ENCODE measurements around the gene HNRNPM. TPM values are rescaled to one million over a fixed set of nuclear protein-coding genes. Genes with fewer than 3 reads are reported as not detected.

Gene HNRNPM
- total RNA-seq, 1 donor = 174 TPM

- no peak for DNase-seq (ENCODE audit: low read depth in 2 of 3, low spot score in 2 of 3)
These were observed 85.4 kb downstream of the HNRNPM start for GRCh38 chr19:8530061-8530679.

- DNase-seq (ENCODE audit: low read depth in 2 of 3, low spot score in 2 of 3) = no peak
These were observed 86.7 kb downstream of the HNRNPM start for GRCh38 chr19:8531470-8531869.

- no peak for DNase-seq (ENCODE audit: low read depth in 2 of 3, low spot score in 2 of 3)
These were observed 87.5 kb downstream of the HNRNPM start for GRCh38 chr19:8532225-8532624.

GRCh38 chr19:8536282-8536681, 91.5 kb downstream of the HNRNPM start:
- no peak for DNase-seq (ENCODE audit: low read depth in 2 of 3, low spot score in 2 of 3)

- no peak for DNase-seq (ENCODE audit: low read depth in 2 of 3, low spot score in 2 of 3)
These were observed 92.3 kb downstream of the HNRNPM start for GRCh38 chr19:8537099-8537498.

Other genes starting within 250 kb of the HNRNPM start
- 25.9 TPM for gene CERS4, start 235.6 kb upstream of the HNRNPM start, total RNA-seq
- gene CD320, start 136.6 kb upstream of the HNRNPM start, total RNA-seq = 13.7 TPM
- gene NDUFA7, start 123.6 kb upstream of the HNRNPM start, total RNA-seq = 50.9 TPM
- 951 TPM for gene RPS28, start 123.5 kb upstream of the HNRNPM start, total RNA-seq
- gene KANK3, start 101.7 kb upstream of the HNRNPM start, total RNA-seq = 0.27 TPM
- 0.27 TPM for gene ANGPTL4, start 80.8 kb upstream of the HNRNPM start, total RNA-seq
- 99.4 TPM for gene RAB11B, start 54.6 kb upstream of the HNRNPM start, total RNA-seq
- 103 TPM for gene MARCHF2, start 31.7 kb upstream of the HNRNPM start, total RNA-seq
- gene PRAM1, start 57.7 kb downstream of the HNRNPM start, total RNA-seq = 11.0 TPM
- 13.7 TPM for gene ZNF414, start 69.2 kb downstream of the HNRNPM start, total RNA-seq
- gene MYO1F, start 132.5 kb downstream of the HNRNPM start, total RNA-seq = 80.5 TPM
- 34.5 TPM for gene ADAMTS10, start 165.7 kb downstream of the HNRNPM start, total RNA-seq
- not detected for gene NFILZ, start 185.7 kb downstream of the HNRNPM start, total RNA-seq

Data from hematopoietic multipotent progenitor cell (in vitro differentiated cells).